ENCODE results near the gene MAP2K6. TPM values are rescaled to one million over a fixed set of nuclear protein-coding genes. Genes with fewer than 3 reads are reported as not detected.

MAP2K6 gene
- total and polyA plus RNA-seq, 4 donors, result 0.75 to 6.4 (median 3.9) TPM

DNA sequence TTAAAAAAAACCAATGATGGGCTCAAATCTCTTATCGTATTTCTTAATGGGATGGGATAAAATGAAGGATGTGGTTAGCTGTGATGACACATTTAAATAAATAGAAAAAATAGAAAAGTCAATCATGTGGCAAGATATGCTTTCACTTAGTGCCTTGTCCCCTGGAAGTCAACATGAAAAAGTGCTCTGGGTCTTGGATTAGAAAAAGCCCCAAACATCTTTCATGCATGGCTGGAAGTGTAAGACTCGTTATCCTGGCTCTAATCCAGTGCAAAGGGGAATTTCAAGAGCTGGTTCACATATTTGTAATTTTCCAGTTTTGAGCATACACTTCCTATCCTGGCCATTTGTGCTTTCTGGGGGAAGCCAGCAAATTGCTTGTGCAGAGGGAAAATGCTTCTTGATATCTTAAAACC is 160.9 kb downstream of the MAP2K6 start:
- WGBS, 2 donors, result 14 to 25% methylated on average over 2 of the region's 2 CpGs
- Histone ChIP-seq H3K4me3 (ENCODE audit: low read length in 2 of 2) (no peak overlapping the region), H3K36me3 (ENCODE audit: control insufficient read depth in 1 of 2, insufficient read depth in 2 of 2, low read length in 1 of 2) (no peaks in the 10 kb centered on the region), H3K9me3 (ENCODE audit: control insufficient read depth, low read length) (no peaks in the 10 kb centered on the region), H3K4me1 (ENCODE audit: control insufficient read depth in 1 of 2, insufficient read depth in 2 of 2, low read length in 2 of 2) (peaks cover 0 to 1% of the 10 kb centered on the region in 2 donors), H3K27ac (ENCODE audit: low read depth in 1 of 2, low read length in 2 of 2) (no peak overlapping the region), H3K27me3 (ENCODE audit: control insufficient read depth in 1 of 2, insufficient read depth in 2 of 2, low read length in 1 of 2) (no peaks in the 10 kb centered on the region)
- DNase-seq, result no peak
- intact Hi-C loops (cut with DNase I), result no loop called here
- ATAC-seq (ENCODE audit: low FRiP score), result no peak

DNA sequence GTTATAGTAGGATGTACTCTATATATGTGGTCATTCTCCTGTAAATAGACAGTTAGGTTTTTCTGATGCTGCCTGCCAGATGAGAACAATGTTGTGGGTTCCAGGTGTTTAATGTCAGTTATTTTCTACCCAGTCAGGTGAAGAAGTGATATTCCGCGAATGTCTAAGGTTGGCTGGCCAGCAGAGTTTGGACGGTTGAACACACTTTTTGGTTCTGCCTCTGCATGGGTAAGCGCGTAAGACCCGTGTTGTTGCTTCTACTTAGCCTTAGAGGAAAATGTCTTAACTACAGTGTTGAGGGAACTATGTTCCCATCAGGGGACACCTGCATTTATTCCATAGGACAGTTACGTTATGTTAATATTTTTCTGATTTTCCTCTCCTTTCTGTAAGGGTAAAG is 162.6 kb downstream of the MAP2K6 start:
- intact Hi-C loops (cut with DNase I), result no loop called here
- Histone ChIP-seq H3K4me3 (ENCODE audit: low read length in 2 of 2) (no peak overlapping the region), H3K9me3 (ENCODE audit: control insufficient read depth, low read length) (no peaks in the 10 kb centered on the region), H3K27me3 (ENCODE audit: control insufficient read depth in 1 of 2, insufficient read depth in 2 of 2, low read length in 1 of 2) (no peaks in the 10 kb centered on the region), H3K36me3 (ENCODE audit: control insufficient read depth in 1 of 2, insufficient read depth in 2 of 2, low read length in 1 of 2) (no peaks in the 10 kb centered on the region), H3K4me1 (ENCODE audit: control insufficient read depth in 1 of 2, insufficient read depth in 2 of 2, low read length in 2 of 2) (peaks cover 0 to 1% of the 10 kb centered on the region in 2 donors), H3K27ac (ENCODE audit: low read depth in 1 of 2, low read length in 2 of 2) (no peak overlapping the region)
- WGBS, 2 donors, result 88 to 95% methylated on average over 7 of the region's 7 CpGs
- DNase-seq (no peak), ATAC-seq (ENCODE audit: low FRiP score) (no peak)

DNA sequence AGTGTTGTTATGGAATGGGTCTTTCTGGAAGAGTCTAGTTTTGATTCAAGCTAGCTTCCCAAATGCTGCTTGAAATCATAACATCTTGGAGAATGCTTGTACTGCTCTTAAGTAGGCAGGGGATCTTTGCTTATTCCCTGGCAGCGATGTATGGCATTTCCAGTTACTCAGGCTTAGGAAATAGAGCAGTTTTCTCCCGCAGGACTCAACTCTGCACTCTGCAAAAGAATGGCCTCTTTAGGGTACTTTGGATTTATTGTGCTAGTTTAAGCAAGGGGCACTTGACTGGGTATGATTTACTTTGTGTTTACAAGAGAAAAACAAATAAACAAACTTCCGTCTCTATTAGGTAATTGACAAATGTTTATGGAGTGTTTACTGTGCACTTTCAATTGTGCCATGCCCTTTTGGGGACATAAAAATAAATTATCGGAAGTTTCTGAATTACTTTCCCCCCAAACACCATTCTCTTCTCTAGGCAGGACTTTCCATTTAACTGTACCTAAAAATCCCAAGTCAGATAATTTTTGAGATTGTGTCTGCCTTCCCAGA is 164.0 kb downstream of the MAP2K6 start:
- no peak for DNase-seq
- no peak overlapping the region for H3K27ac ChIP-seq (ENCODE audit: low read depth in 1 of 2, low read length in 2 of 2)
- no peak for ATAC-seq (ENCODE audit: low FRiP score)
- 51 to 59% methylated on average over 4 of the region's 4 CpGs for WGBS, 2 donors
- no peaks in the 10 kb centered on the region for H3K27me3 ChIP-seq (ENCODE audit: control insufficient read depth in 1 of 2, insufficient read depth in 2 of 2, low read length in 1 of 2)
- intact Hi-C loops (cut with DNase I), result no loop called here
- H3K4me1 ChIP-seq (ENCODE audit: control insufficient read depth in 1 of 2, insufficient read depth in 2 of 2, low read length in 2 of 2), result peaks cover 0 to 1% of the 10 kb centered on the region in 2 donors
- no peaks in the 10 kb centered on the region for H3K36me3 ChIP-seq (ENCODE audit: control insufficient read depth in 1 of 2, insufficient read depth in 2 of 2, low read length in 1 of 2)
- H3K9me3 ChIP-seq (ENCODE audit: control insufficient read depth, low read length), result no peaks in the 10 kb centered on the region
- no peak overlapping the region for H3K4me3 ChIP-seq (ENCODE audit: low read length in 2 of 2)

DNA sequence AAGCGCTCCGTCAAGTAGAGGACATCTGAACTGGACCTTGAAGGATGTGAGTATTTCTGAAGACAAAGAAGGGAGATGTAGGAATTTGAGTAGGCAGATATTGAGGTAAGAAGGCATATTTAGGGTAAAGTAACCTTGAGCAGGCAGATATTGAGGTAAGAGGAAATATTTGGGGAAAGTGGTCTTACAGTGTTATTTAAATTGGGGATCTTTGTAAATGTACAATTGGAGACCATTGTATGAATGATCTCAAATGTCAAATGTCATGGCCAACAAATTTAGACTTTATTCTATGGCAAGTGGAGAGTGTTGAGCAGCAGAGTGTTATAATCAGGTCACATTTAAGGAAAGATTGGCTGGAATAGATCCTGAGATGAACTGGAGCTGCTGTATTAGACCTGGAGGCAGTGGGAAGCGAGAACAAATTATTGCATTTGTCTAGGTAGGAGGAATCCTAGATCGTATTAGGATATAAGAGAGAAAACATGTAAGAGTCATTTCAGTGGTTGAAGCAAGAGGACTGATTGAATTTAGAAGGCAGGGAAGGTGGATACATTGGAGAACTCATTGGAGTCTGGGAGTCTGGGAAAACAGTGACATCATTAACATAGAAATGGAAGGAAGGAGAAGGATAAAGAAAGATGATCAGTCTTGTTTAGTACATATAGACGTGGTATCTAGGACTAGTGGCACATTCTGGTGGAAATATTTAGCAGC is 165.6 kb downstream of the MAP2K6 start:
- no peaks in the 10 kb centered on the region for H3K27me3 ChIP-seq (ENCODE audit: control insufficient read depth in 1 of 2, insufficient read depth in 2 of 2, low read length in 1 of 2)
- WGBS, 2 donors, result 75 to 79% methylated on average over 5 of the region's 5 CpGs
- no peaks in the 10 kb centered on the region for H3K9me3 ChIP-seq (ENCODE audit: control insufficient read depth, low read length)
- H3K4me3 ChIP-seq (ENCODE audit: low read length in 2 of 2), result no peak overlapping the region
- ATAC-seq (ENCODE audit: low FRiP score) (no peak), DNase-seq (no peak)
- intact Hi-C loops (cut with DNase I), result no loop called here
- no peaks in the 10 kb centered on the region for H3K36me3 ChIP-seq (ENCODE audit: control insufficient read depth in 1 of 2, insufficient read depth in 2 of 2, low read length in 1 of 2)
- no peak overlapping the region for H3K27ac ChIP-seq (ENCODE audit: low read depth in 1 of 2, low read length in 2 of 2)
- peaks cover 0 to 1% of the 10 kb centered on the region in 2 donors for H3K4me1 ChIP-seq (ENCODE audit: control insufficient read depth in 1 of 2, insufficient read depth in 2 of 2, low read length in 2 of 2)

DNA sequence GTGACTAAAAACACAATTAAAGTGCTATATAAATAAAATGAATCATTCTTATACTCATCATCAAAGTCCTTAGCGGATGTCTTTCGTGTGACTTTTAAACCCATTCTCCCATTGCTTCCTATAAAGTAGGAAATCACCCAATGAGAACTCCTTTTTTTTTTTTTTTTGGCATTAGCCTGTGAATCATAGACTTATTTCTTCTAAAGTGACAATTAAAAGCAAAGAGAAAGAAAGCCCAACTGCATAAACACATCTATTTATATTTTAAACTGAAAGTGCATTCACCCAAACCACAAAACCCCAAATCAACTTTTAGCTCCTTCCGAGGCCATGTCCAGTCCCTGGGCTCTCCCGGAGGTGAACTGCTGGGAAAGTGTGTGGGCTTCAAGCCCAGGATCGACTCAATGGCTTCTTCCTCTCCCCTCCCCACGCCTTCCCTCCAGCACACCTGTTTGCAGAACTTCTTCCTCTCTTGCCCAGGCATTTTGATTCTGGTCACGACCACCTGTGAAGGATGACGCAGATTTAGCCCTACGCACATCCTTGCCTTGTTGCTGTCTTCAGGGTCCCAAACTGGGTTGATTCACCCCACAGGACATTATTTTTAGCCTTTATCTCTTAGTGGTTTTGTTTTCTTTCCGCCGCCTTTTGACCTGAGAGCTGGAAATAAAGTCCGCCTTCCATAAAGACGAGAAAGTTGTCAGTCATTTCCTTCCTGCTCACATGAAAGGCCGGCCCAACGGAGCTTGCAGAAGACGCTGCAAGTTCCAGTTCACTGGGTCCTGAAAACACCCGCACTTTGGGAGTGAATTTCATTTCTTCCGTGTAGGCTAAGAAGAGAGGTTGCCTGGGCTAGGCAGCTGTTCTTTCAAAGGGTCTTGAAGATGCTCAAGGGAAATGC is 166.8 kb downstream of the MAP2K6 start:
- no peaks in the 10 kb centered on the region for H3K9me3 ChIP-seq (ENCODE audit: control insufficient read depth, low read length)
- no peaks in the 10 kb centered on the region for H3K27me3 ChIP-seq (ENCODE audit: control insufficient read depth in 1 of 2, insufficient read depth in 2 of 2, low read length in 1 of 2)
- no peak overlapping the region for H3K4me3 ChIP-seq (ENCODE audit: low read length in 2 of 2)
- no peak for ATAC-seq (ENCODE audit: low FRiP score)
- no peaks in the 10 kb centered on the region for H3K4me1 ChIP-seq (ENCODE audit: control insufficient read depth in 1 of 2, insufficient read depth in 2 of 2, low read length in 2 of 2)
- 62 to 66% methylated on average over 18 of the region's 18 CpGs for WGBS, 2 donors
- no peak overlapping the region for H3K27ac ChIP-seq (ENCODE audit: low read depth in 1 of 2, low read length in 2 of 2)
- no peaks in the 10 kb centered on the region for H3K36me3 ChIP-seq (ENCODE audit: control insufficient read depth in 1 of 2, insufficient read depth in 2 of 2, low read length in 1 of 2)
- intact Hi-C loops (cut with DNase I), result no loop called here
- no peak for DNase-seq

DNA sequence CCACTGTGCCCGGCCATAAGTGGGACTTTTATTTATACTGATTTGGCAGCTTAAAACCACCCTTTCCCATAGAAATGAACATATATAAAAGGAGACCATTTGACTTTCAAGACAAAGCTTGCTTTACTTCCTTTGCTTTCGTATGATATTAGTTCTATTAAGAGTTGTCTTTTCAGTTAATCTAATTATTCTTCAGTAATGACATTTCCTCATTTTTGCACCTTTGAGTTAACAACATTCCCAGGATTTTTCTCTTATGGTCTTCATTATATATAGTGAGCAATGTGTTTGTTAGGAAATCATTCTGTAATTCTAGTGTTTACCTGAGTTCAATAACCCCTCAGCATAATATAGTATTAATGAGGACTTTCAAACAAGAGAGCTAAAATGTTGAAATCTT is 173.8 kb downstream of the MAP2K6 start:
- Histone ChIP-seq H3K4me3 (ENCODE audit: low read length in 2 of 2) (no peak overlapping the region), H3K27me3 (ENCODE audit: control insufficient read depth in 1 of 2, insufficient read depth in 2 of 2, low read length in 1 of 2) (no peaks in the 10 kb centered on the region), H3K36me3 (ENCODE audit: control insufficient read depth in 1 of 2, insufficient read depth in 2 of 2, low read length in 1 of 2) (no peaks in the 10 kb centered on the region), H3K9me3 (ENCODE audit: control insufficient read depth, low read length) (peaks cover 2% of the 10 kb centered on the region), H3K4me1 (ENCODE audit: control insufficient read depth in 1 of 2, insufficient read depth in 2 of 2, low read length in 2 of 2) (no peaks in the 10 kb centered on the region), H3K27ac (ENCODE audit: low read depth in 1 of 2, low read length in 2 of 2) (no peak overlapping the region)
- DNase-seq (no peak), ATAC-seq (ENCODE audit: low FRiP score) (no peak)
- intact Hi-C loops (cut with DNase I), result no loop called here
- 30 to 50% methylated on average over 2 of the region's 2 CpGs for WGBS, 2 donors

DNA sequence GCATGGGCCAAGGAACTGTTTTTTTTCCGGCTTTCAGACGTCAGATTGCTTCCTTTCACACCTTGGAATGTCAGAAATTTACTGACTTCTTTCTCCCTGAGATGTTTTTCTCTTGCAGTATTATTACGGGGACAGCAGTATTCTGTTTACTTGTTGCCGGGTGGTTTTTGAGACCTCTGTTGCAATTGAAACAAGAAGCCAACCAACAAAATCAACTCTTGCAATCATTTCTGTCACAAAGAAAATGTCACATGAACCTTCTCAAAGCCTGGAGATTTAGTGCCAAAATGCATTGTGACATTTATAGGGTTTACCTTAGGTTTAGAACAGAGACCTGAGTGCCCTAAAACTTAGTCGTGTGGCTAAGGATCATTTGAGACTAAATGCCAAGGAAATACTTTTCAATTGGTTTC is 174.3 kb downstream of the MAP2K6 start:
- WGBS, 2 donors, result 30 to 42% methylated on average over 5 of the region's 5 CpGs
- DNase-seq (no peak), ATAC-seq (ENCODE audit: low FRiP score) (no peak)
- H3K27me3 ChIP-seq (ENCODE audit: control insufficient read depth in 1 of 2, insufficient read depth in 2 of 2, low read length in 1 of 2), result no peaks in the 10 kb centered on the region
- H3K36me3 ChIP-seq (ENCODE audit: control insufficient read depth in 1 of 2, insufficient read depth in 2 of 2, low read length in 1 of 2), result no peaks in the 10 kb centered on the region
- intact Hi-C loops (cut with DNase I), result no loop called here
- H3K4me1 ChIP-seq (ENCODE audit: control insufficient read depth in 1 of 2, insufficient read depth in 2 of 2, low read length in 2 of 2), result no peaks in the 10 kb centered on the region
- H3K27ac ChIP-seq (ENCODE audit: low read depth in 1 of 2, low read length in 2 of 2), result no peak overlapping the region
- peaks cover 2% of the 10 kb centered on the region for H3K9me3 ChIP-seq (ENCODE audit: control insufficient read depth, low read length)
- no peak overlapping the region for H3K4me3 ChIP-seq (ENCODE audit: low read length in 2 of 2)

DNA sequence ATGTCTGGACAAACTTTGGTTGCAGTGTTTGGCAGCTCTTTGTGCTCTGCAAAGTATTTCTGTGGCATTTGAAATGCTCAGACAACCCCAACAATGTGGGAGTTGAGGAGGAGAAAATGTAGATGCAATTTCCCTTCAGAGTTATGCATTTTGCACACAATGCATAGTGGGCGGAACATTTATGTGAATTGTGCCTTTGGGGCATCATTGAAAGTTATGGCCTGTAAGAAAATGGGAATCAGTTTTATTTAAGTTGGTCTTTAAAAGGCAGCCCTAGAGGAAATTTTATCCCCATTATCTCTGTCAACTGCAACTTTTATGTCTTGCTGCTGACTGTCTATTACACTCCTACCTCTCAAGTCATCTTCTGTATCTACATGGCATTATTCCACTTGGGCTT is 176.2 kb downstream of the MAP2K6 start:
- peaks cover 0 to 2% of the 10 kb centered on the region in 2 donors for H3K27me3 ChIP-seq (ENCODE audit: control insufficient read depth in 1 of 2, insufficient read depth in 2 of 2, low read length in 1 of 2)
- peaks cover 2% of the 10 kb centered on the region for H3K9me3 ChIP-seq (ENCODE audit: control insufficient read depth, low read length)
- H3K4me1 ChIP-seq (ENCODE audit: control insufficient read depth in 1 of 2, insufficient read depth in 2 of 2, low read length in 2 of 2), result no peaks in the 10 kb centered on the region
- intact Hi-C loops (cut with DNase I), result no loop called here
- H3K4me3 ChIP-seq (ENCODE audit: low read length in 2 of 2), result no peak overlapping the region
- H3K27ac ChIP-seq (ENCODE audit: low read depth in 1 of 2, low read length in 2 of 2), result no peak overlapping the region
- ATAC-seq (ENCODE audit: low FRiP score), result no peak
- H3K36me3 ChIP-seq (ENCODE audit: control insufficient read depth in 1 of 2, insufficient read depth in 2 of 2, low read length in 1 of 2), result no peaks in the 10 kb centered on the region
- WGBS, 2 donors, result 84 to 95% methylated on average over 1 of the region's 1 CpG
- DNase-seq, result no peak

Measured in aorta (tissue), 5 donors.